ENCODE data around the gene SHMT2. TPM values are rescaled to one million over a fixed set of nuclear protein-coding genes. Genes with fewer than 3 reads are reported as not detected.

Gene SHMT2
- total and polyA plus RNA-seq, 2 donors from 2014 or later, result 49.3 to 70.1 TPM

DNA sequence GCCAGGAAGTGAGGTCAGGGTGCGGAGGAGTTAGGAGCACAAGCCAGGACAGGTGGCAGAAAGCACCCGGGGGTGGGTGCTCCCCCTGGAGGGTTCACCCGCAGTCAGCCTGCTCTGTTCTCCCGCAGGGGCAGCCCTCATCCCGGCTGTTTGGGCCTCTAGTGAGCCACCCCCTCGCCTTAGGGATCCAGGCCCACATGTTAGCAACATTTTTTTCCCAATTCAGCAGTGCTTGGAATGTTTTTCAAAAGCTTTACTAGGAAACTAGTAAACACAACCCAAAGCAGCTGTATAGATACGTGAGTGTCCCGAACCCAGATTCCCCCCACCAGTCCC is 41.5 kb upstream of the SHMT2 start:
- Histone ChIP-seq H3K36me3 (ENCODE audit: control insufficient read depth in 2 of 3, insufficient read depth in 3 of 3, low read length in 3 of 3) (peaks cover 12 to 46% (median 14%) of the 10 kb centered on the region in 3 donors), H3K9me3 (ENCODE audit: control insufficient read depth in 2 of 3, insufficient read depth in 1 of 3, low read length in 3 of 3) (peaks cover 0 to 2% (median 0%) of the 10 kb centered on the region in 3 donors), H3K27me3 (ENCODE audit: control insufficient read depth, insufficient read depth, low read length) (no peaks in the 10 kb centered on the region), H3K4me3 (ENCODE audit: low read length in 3 of 3) (no peak overlapping the region), H3K4me1 (ENCODE audit: control insufficient read depth in 2 of 3, insufficient read depth in 2 of 3, low read depth in 1 of 3, low read length in 3 of 3) (no peaks in the 10 kb centered on the region), H3K9ac (ENCODE audit: low read length in 3 of 3) (no peak overlapping the region), H3K27ac (ENCODE audit: low read depth in 2 of 2, low read length in 2 of 2) (no peak overlapping the region)
- intact Hi-C loops (cut with DNase I), result no loop called here
- FAIRE-seq (no peak), DNase-seq (no peak)
- TF ChIP-seq, protein P1, sequence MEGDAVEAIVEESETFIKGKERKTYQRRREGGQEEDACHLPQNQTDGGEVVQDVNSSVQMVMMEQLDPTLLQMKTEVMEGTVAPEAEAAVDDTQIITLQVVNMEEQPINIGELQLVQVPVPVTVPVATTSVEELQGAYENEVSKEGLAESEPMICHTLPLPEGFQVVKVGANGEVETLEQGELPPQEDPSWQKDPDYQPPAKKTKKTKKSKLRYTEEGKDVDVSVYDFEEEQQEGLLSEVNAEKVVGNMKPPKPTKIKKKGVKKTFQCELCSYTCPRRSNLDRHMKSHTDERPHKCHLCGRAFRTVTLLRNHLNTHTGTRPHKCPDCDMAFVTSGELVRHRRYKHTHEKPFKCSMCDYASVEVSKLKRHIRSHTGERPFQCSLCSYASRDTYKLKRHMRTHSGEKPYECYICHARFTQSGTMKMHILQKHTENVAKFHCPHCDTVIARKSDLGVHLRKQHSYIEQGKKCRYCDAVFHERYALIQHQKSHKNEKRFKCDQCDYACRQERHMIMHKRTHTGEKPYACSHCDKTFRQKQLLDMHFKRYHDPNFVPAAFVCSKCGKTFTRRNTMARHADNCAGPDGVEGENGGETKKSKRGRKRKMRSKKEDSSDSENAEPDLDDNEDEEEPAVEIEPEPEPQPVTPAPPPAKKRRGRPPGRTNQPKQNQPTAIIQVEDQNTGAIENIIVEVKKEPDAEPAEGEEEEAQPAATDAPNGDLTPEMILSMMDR (IDR thresholded peaks at IDR 0.05; ENCODE audit: borderline replicate concordance, extremely low read depth, insufficient read depth), result no peak

DNA sequence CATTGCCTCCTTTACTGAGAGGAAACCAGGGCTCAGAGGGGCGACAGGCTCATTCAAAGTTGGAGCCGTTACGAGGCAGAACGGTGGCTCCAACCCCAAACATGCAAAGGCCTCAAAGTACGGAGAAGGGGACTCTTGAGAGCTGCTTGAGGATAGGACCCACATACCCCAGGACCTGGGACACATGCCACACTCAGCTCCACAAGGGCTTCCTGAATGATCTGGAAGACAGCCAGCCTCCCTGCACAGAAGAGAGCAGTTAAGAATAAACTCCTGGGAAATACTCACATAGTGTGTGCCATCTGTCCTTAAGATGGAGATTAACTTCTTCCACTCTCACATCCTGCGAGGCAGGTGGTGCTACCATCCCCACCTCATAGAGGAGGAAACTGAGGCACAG is 39.5 kb upstream of the SHMT2 start:
- intact Hi-C loops (cut with DNase I), result no loop called here
- Histone ChIP-seq H3K36me3 (ENCODE audit: control insufficient read depth in 2 of 3, insufficient read depth in 3 of 3, low read length in 3 of 3) (peaks cover 8 to 42% (median 14%) of the 10 kb centered on the region in 3 donors), H3K27ac (ENCODE audit: low read depth in 2 of 2, low read length in 2 of 2) (no peak overlapping the region), H3K4me1 (ENCODE audit: control insufficient read depth in 2 of 3, insufficient read depth in 2 of 3, low read depth in 1 of 3, low read length in 3 of 3) (no peaks in the 10 kb centered on the region), H3K9ac (ENCODE audit: low read length in 3 of 3) (no peak overlapping the region), H3K27me3 (ENCODE audit: control insufficient read depth, insufficient read depth, low read length) (no peaks in the 10 kb centered on the region), H3K9me3 (ENCODE audit: control insufficient read depth in 2 of 3, insufficient read depth in 1 of 3, low read length in 3 of 3) (peaks cover 0 to 2% (median 0%) of the 10 kb centered on the region in 3 donors), H3K4me3 (ENCODE audit: low read length in 3 of 3) (no peak overlapping the region)
- TF ChIP-seq, protein P1 (IDR thresholded peaks at IDR 0.05; ENCODE audit: borderline replicate concordance, extremely low read depth, insufficient read depth), result no peak
- DNase-seq, result no peak
- FAIRE-seq, result no peak

DNA sequence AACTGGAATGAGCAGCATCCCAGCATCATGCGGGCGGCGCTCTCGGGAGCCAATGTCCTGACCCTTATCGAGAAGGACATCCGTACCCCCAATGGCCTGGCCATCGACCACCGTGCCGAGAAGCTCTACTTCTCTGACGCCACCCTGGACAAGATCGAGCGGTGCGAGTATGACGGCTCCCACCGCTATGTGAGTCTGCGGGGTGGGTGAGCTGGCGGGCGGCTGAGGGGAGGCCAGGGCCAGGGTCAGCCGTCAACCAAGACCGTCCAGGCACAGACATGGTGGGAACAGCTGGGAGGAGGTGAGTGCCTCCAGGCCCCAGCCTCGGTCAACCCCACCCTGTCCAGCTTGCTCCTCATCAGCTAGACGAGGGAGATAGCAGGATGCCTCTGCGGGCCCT is 38.7 kb upstream of the SHMT2 start:
- Histone ChIP-seq H3K9me3 (ENCODE audit: control insufficient read depth in 2 of 3, insufficient read depth in 1 of 3, low read length in 3 of 3) (peaks cover 0 to 2% (median 0%) of the 10 kb centered on the region in 3 donors), H3K4me1 (ENCODE audit: control insufficient read depth in 2 of 3, insufficient read depth in 2 of 3, low read depth in 1 of 3, low read length in 3 of 3) (no peaks in the 10 kb centered on the region), H3K27me3 (ENCODE audit: control insufficient read depth, insufficient read depth, low read length) (no peaks in the 10 kb centered on the region), H3K27ac (ENCODE audit: low read depth in 2 of 2, low read length in 2 of 2) (no peak overlapping the region), H3K9ac (ENCODE audit: low read length in 3 of 3) (no peak overlapping the region), H3K4me3 (ENCODE audit: low read length in 3 of 3) (no peak overlapping the region), H3K36me3 (ENCODE audit: control insufficient read depth in 2 of 3, insufficient read depth in 3 of 3, low read length in 3 of 3) (peaks cover 8 to 38% (median 17%) of the 10 kb centered on the region in 3 donors)
- intact Hi-C loops (cut with DNase I), result no loop called here
- TF ChIP-seq, protein P1 (IDR thresholded peaks at IDR 0.05; ENCODE audit: borderline replicate concordance, extremely low read depth, insufficient read depth), result no peak
- FAIRE-seq, result no peak
- no peak for DNase-seq

DNA sequence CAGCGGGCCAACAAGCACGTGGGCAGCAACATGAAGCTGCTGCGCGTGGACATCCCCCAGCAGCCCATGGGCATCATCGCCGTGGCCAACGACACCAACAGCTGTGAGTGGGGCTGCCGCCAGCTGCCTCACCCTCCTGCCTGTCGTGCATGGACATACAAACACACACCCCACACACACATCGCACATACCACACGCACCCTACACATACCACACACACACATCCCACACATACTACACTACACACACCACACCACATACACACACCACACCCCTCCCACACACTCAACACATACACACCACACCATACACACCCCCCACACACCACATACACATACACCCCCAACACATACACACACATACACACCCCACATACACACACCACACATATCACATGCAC is 38.1 kb upstream of the SHMT2 start:
- DNase-seq (no peak), FAIRE-seq (no peak)
- TF ChIP-seq, protein P1 (IDR thresholded peaks at IDR 0.05; ENCODE audit: borderline replicate concordance, extremely low read depth, insufficient read depth), result no peak
- Histone ChIP-seq H3K9ac (ENCODE audit: low read length in 3 of 3) (no peak overlapping the region), H3K27me3 (ENCODE audit: control insufficient read depth, insufficient read depth, low read length) (no peaks in the 10 kb centered on the region), H3K27ac (ENCODE audit: low read depth in 2 of 2, low read length in 2 of 2) (no peak overlapping the region), H3K9me3 (ENCODE audit: control insufficient read depth in 2 of 3, insufficient read depth in 1 of 3, low read length in 3 of 3) (peaks cover 0 to 2% (median 0%) of the 10 kb centered on the region in 3 donors), H3K36me3 (ENCODE audit: control insufficient read depth in 2 of 3, insufficient read depth in 3 of 3, low read length in 3 of 3) (peaks cover 8 to 38% (median 17%) of the 10 kb centered on the region in 3 donors), H3K4me3 (ENCODE audit: low read length in 3 of 3) (no peak overlapping the region), H3K4me1 (ENCODE audit: control insufficient read depth in 2 of 3, insufficient read depth in 2 of 3, low read depth in 1 of 3, low read length in 3 of 3) (no peaks in the 10 kb centered on the region)
- intact Hi-C loops (cut with DNase I), result no loop called here

All from kidney (tissue), 14 donors.